A549 (cell line): ENCODE measurements around the gene MRPS22.

Experiments used
- CEBPB ChIP-seq, 2 experiments: fragments of >200 bp in 1 of 2; sonication (Bioruptor Twin) in 1 of 2; formaldehyde crosslinking in 1 of 2; IDR thresholded peaks; 2 replicates each; pipeline ENCODE4 v1.6.1; 2012 to 2016
- CTCF ChIP-seq: fragments of >200 bp; sonication (Bioruptor Twin); formaldehyde crosslinking; IDR thresholded peaks from 3 replicates; pipeline ENCODE4 v1.5.1; 2016
- EP300 ChIP-seq, 2 experiments: fragments of >200 bp; sonication (Bioruptor Twin); formaldehyde crosslinking; IDR thresholded peaks; 2 replicates in 1 of 2; 3 replicates in 1 of 2; pipeline ENCODE4 v1.6.1; 2016 to 2017
- HDAC2 ChIP-seq: fragments of 200-600 bp; sonication (generic); IDR thresholded peaks from 2 replicates; pipeline ENCODE4 v1.6.1; 2016
- HMGXB4 ChIP-seq: fragments of 250-450 bp; sonication (Bioruptor Pico); IDR thresholded peaks from 2 replicates; pipeline ENCODE4 v1.5.0; 2021; ENCODE audit warnings: mild to moderate bottlenecking, moderate library complexity, borderline replicate concordance
- MAZ ChIP-seq: fragments of 150-350 bp; IDR thresholded peaks from 2 replicates; pipeline ENCODE4 v1.6.1; 2014; ENCODE audit warnings: antibody characterized with exemption, low read depth, low read length, borderline replicate concordance
- NR3C1 ChIP-seq: fragments of >200 bp; sonication (Bioruptor Twin); formaldehyde crosslinking; IDR thresholded peaks from 3 replicates; pipeline ENCODE4 v1.6.1; 2017
- PBX3 ChIP-seq: IDR thresholded peaks from 2 replicates; pipeline ENCODE4 v1.6.1; 2012
- POLR2A ChIP-seq: IDR thresholded peaks from 2 replicates; pipeline ENCODE4 v1.6.1; 2012; ENCODE audit warnings: mild to moderate bottlenecking, low read length
- RFX5 ChIP-seq: fragments of 450-650 bp; IDR thresholded peaks from 2 replicates; pipeline ENCODE4 v1.7.1; 2014; ENCODE audit warnings: antibody characterized with exemption, mild to moderate bottlenecking, moderate library complexity
- USF2 ChIP-seq: fragments of 450-650 bp; IDR thresholded peaks from 2 replicates; pipeline ENCODE4 v1.6.1; 2014; ENCODE audit warnings: antibody characterized with exemption

GRCh38 chr3:139342054-139342453 lies 1.8 kb upstream of the MRPS22 start:
- TF ChIP-seq HMGXB4 (CRISPR knock-in tag) (no peak), USF2 (no peak), CTCF (no peak), NR3C1 (no peak), HDAC2 (no peak), MAZ (no peak), POLR2A (no peak), PBX3 (no peak), CEBPB (IDR thresholded peaks at IDR 0.05) (no peak), RFX5 (no peak), EP300 (IDR thresholded peaks at IDR 0.05) (no peak)
